HG02943 (cell line): ENCODE measurements around the gene FAM72B.
"Not testable (repeated sequence)": the region's sequence is repeated elsewhere in the genome, so short reads cannot be mapped to it uniquely, and the experiment has no call there.

ENCODE experiments used
- ATAC-seq: cut with Tn5 transposase; IDR thresholded peaks from one replicate; pipeline ENCODE4 v1.9.1; 2021; ENCODE audit warnings: mild to moderate bottlenecking, low read depth, moderate library complexity; ENCODE audit not compliant: unreplicated experiment

FAM72B gene

GRCh38 chr1:121156958-121157603 lies 27.1 kb downstream of the FAM72B start:
- ATAC-seq: not testable (repeated sequence)

- not testable (repeated sequence) for ATAC-seq
Observed at GRCh38 chr1:121155671-121156358, 28.3 kb downstream of the FAM72B start.

GRCh38 chr1:121154811-121155210 lies 29.3 kb downstream of the FAM72B start:
- not testable (repeated sequence) for ATAC-seq

- not testable (repeated sequence) for ATAC-seq
Observed at GRCh38 chr1:121152788-121153187, 31.4 kb downstream of the FAM72B start.

- ATAC-seq: not testable (repeated sequence)
Observed at GRCh38 chr1:121151294-121151693, 32.8 kb downstream of the FAM72B start.

- ATAC-seq: not testable (repeated sequence)
Observed at GRCh38 chr1:121148489-121149190, 35.5 kb downstream of the FAM72B start.

GRCh38 chr1:121140393-121140792 lies 43.7 kb downstream of the FAM72B start:
- ATAC-seq: not testable (repeated sequence)

GRCh38 chr1:121131494-121131893 lies 52.6 kb downstream of the FAM72B start:
- not testable (repeated sequence) for ATAC-seq

GRCh38 chr1:121118480-121118824 lies 65.7 kb downstream of the FAM72B start:
- ATAC-seq: not testable (repeated sequence)
